GM20000 (cell line): Measurements from ENCODE around the gene ANO9.
"Not testable (repeated sequence)": the region's sequence is repeated elsewhere in the genome, so short reads cannot be mapped to it uniquely, and the experiment has no call there.

Experiments
- DNase-seq: peaks from one replicate; pipeline ENCODE4 v3.0.0; 2012; ENCODE audit warnings: low spot score
- TF ChIP-seq, protein P1 (sequence below): IDR thresholded peaks from 2 replicates; pipeline ENCODE4 v1.5.1; 2012; ENCODE audit warnings: mild to moderate bottlenecking, control low read depth; ENCODE audit errors: extremely low read depth, missing control alignments

Gene ANO9

DNA sequence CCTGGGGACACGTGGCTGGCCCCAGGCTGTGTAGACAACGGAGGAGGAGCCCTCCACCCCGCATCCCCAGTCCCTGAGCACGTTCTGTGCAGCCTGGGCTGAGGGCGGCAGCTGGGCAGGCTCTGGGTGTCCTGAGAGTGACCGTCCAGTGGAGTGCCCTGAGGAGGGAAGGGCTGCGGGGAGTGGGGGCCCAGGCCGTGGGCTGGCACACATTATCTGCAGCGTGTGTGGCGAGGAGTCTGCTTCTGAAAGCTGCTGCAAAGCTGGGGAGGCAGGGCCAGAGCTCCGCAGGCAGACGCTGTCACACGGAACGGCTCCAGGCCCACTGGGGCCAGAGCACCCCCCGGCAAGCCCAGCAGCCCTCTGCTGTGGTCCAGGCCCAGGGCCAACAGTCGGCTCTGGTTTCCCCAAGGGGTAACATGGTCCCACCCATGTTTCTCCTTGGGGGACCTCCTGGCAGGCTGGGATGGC, 835 bp upstream of the ANO9 start:
- DNase-seq, result no peak
- TF ChIP-seq, protein P1, sequence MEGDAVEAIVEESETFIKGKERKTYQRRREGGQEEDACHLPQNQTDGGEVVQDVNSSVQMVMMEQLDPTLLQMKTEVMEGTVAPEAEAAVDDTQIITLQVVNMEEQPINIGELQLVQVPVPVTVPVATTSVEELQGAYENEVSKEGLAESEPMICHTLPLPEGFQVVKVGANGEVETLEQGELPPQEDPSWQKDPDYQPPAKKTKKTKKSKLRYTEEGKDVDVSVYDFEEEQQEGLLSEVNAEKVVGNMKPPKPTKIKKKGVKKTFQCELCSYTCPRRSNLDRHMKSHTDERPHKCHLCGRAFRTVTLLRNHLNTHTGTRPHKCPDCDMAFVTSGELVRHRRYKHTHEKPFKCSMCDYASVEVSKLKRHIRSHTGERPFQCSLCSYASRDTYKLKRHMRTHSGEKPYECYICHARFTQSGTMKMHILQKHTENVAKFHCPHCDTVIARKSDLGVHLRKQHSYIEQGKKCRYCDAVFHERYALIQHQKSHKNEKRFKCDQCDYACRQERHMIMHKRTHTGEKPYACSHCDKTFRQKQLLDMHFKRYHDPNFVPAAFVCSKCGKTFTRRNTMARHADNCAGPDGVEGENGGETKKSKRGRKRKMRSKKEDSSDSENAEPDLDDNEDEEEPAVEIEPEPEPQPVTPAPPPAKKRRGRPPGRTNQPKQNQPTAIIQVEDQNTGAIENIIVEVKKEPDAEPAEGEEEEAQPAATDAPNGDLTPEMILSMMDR, result no peak

DNA sequence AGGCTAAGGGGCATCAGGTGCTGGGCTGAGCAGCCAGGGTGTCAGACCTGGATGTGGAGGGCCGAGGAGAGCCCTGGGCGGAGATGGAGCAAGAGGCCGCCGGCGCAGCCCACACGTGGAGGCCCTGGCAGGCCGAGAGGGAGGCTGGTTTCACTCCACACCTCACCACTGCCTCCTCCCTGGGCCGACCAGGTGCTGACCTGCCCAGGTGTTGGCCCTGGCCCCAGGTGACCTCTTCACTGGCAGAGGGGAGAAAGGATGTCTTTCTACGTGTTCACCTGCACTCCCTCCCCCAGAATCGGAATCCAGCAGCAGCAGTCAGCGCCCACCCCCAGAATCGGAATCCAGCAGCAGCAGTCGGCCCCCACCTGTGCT, 781 bp downstream of the ANO9 start:
- no peak for DNase-seq
- TF ChIP-seq, protein P1, result no peak

DNA sequence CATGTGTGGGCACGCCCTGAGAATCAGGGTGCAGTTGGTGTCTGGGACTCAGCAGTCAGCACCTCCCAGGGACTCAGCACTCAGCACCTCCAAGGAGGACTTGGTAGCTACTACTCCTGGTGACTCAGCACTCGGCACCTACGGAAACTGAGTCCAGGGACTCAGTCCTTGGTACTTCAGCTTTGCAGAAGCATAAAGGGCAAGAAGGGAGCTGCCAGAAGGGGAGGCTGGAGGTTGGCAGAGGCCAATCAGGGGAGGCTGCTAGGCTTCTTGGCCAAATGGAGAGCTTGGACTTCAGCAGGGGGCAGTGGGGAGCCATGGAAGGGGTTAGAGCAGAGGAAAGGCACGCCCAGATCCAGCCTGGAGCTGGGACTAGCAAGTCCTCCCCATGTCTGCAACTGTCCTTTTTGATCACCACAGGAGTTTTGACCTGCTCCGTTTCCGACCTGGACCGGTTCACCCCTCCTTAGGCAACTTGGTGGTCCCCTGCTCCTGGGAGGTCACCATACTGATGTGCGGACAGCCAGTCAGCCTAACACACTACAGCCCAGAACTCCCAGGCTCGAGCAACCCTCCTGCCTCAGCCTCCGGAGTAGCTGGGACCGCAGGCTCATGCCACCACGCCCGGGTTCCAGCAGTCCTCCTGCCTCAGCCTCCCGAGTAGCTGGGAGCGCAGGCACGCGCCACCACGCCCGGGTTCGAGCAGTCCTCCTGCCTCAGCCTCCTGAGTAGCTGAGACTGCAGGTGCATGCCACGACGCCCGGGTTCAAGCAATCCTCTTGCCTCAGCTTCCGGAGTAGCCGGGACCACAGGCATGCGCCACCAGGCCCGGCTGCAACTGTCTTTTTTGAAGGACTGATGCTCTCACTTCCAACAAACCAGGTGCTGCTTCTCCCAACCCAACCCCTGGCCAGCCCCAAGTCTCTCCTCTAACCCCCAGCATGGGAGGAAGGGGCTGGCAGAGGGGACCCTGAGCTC, 1.5 kb downstream of the ANO9 start:
- TF ChIP-seq, protein P1, result no peak
- DNase-seq, result peak; percentile 59

DNA sequence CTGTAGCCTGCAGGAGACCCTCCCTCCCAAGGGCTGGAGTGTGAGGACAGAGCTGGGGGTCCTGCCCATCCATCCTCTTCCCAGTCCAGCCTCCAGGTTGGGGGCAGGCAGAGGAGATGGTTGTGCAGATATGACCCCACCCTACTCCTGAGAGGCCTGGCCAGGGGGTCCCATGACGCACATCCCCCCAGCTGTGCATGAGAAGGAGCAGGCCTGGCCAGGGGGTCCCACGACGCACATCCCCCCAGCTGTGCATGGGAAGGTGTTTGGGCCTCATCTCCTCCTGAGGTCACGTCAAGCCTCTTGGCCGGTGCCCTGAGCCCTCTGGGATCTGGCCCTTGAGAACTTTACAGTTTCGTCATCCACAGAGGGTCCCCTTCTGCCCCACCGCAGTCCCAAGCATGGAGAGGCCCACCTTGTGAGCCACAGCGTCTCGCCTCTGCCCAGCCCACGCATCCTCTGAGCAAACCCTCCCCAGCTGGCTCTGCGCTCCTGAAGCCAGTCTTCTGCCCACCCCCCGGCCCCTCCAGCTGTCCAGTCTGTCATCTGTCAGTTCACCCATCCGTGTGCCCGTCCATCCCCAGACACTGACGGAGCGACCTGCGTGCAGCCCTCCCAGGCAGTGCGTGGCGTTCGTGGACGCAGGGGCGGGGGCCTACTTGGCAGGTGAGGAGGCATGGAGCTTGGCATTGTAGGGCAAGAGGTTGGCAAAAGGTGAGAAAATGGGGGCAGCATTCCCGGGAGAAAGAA, 2.3 kb downstream of the ANO9 start:
- TF ChIP-seq, protein P1, result no peak
- no peak for DNase-seq

DNA sequence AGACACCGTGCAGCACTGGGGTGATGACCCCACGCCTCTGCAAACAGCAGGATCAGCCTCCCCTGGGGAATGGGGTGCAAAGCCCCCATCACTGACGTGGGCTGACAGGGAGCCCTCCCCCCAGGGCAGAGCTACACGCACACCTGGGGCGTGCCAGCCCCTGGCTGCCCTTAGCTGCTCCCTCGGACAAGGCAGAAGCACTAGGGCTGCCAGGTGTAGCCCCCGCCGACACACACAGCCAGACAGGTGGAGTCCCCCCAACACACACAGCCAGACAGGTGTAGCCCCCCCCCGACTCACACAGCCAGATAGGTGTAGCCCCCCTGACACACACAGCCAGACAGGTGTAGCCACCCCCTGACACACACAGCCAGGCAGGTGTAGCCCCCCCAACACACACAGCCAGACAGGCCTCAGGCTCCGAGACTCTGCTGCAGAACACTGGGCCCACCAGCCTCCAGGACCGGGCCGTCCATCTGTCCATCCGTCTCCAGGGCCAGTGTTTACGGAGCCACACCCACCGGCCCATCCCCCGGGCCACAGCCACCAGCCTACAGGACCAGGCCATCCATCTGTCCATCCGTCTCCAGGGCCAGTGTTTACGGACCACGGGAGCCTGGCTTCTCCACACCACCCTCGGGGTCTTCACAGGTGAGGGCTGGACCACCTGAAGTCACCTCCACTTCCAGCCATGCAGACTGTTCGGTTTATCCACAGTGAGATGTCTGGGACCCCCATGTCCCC, 3.5 kb downstream of the ANO9 start:
- TF ChIP-seq, protein P1, result no peak
- DNase-seq, result no peak

DNA sequence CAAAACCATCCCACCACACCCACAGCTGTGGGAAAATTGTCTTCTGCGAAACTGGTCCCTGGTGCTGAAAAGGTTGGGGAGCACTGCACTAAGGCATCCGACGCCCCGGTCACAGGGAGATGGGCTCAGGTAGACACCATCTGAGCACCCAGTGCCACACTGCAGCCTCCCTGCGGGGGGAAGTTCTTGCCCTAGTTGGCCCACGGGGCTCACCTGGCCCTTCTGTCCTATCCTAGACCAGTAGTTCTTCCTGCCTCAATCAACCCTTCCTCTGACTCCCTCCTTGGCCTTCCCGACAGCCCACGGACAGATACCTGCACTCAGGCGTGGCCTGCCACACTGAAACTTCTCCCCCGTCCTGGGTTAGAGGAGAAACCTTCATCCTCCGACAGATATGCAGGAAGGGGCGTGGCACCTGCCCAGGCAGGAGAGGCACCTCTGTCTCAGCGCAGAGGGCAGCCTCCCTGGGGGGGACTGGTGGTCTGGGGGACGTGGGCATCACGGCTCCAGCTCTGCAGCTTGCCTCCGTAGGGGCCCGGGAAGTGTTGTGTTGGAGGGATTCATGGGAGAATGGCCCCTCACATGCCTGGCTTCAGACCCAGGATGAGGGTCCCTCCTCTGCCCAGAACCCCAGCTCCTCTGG, 4.5 kb downstream of the ANO9 start:
- TF ChIP-seq, protein P1, result no peak
- DNase-seq, result no peak

DNA sequence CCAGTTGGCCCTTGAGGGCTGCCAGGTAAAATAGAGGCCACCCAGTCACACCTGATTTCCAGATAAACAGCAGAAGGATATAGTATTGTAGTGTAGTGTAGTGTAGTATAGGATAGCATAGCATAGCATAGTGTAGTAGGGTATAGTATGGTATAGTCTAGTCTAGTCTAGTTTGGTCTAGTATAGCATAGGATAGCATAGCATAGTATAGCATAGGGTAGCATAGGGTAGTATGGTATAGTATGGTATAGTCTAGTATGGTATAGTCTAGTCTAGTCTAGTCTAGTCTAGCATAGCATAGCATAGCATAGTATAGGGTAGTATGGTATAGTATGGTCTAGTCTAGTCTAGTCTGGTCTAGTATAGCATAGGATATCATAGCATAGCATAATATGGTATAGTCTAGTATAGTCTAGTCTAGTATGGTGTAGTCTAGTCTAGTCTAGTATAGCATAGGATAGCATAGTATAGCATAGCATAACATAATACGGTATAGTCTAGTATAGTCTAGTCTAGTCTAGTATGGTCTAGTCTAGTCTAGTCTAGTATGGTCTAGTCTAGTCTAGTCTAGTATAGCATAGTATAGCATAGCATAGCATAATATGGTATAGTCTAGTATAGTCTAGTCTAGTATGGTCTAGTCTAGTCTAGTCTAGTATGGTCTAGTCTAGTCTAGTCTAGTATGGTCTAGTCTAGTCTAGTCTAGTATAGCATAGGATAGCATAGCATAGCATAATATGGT, 6.6 kb downstream of the ANO9 start:
- not testable (repeated sequence) for DNase-seq
